Smooth muscle cell (in vitro differentiated cells): Measurements from ENCODE around the gene DLG2. TPM values are rescaled to one million over a fixed set of nuclear protein-coding genes. Genes with fewer than 3 reads are reported as not detected.

Experiments used
- DNase-seq: peaks from one replicate; lab custom pipeline; 2025; ENCODE audit not compliant: unreplicated experiment; lab: John Stamatoyannopoulos, UW
- H2AFZ ChIP-seq: fragments of 200-600 bp; sonication (generic); 2 replicates; pipeline ENCODE4 v1.6.0; 2016; ENCODE audit warnings: antibody characterized with exemption, low read depth, mild to moderate bottlenecking
- H3F3A ChIP-seq: fragments of 200-600 bp; sonication (generic); 2 replicates; pipeline ENCODE4 v1.6.0; 2017; ENCODE audit warnings: antibody characterized with exemption, low read depth
- H3K27ac ChIP-seq: fragments of 200-600 bp; sonication (generic); 2 replicates; pipeline ENCODE4 v1.5.1; 2016; ENCODE audit warnings: low read depth, mild to moderate bottlenecking
- H3K27me3 ChIP-seq: fragments of 200-600 bp; sonication (generic); 2 replicates; pipeline ENCODE4 v1.6.1; 2016; ENCODE audit warnings: low read depth, mild to moderate bottlenecking
- H3K36me3 ChIP-seq: fragments of 200-600 bp; sonication (generic); 2 replicates; pipeline ENCODE4 v1.5.1; 2016; ENCODE audit warnings: low read depth
- H3K4me1 ChIP-seq: fragments of 200-600 bp; sonication (generic); 2 replicates; pipeline ENCODE4 v1.5.1; 2016; ENCODE audit warnings: low read depth
- H3K4me2 ChIP-seq: fragments of 200-600 bp; sonication (generic); 2 replicates; pipeline ENCODE4 v1.6.0; 2016; ENCODE audit warnings: mild to moderate bottlenecking
- H3K4me3 ChIP-seq: fragments of 200-600 bp; sonication (generic); 2 replicates; pipeline ENCODE4 v1.5.1; 2016; ENCODE audit warnings: mild to moderate bottlenecking
- H3K79me2 ChIP-seq: fragments of 200-600 bp; sonication (generic); 2 replicates; pipeline ENCODE4 v1.6.0; 2016; ENCODE audit warnings: low read depth, mild to moderate bottlenecking
- H3K9ac ChIP-seq: fragments of 200-600 bp; sonication (generic); 2 replicates; pipeline ENCODE4 v1.6.0; 2016; ENCODE audit warnings: low read depth
- H3K9me3 ChIP-seq: fragments of 200-600 bp; sonication (generic); replicated peaks from 2 replicates; pipeline ENCODE4 v1.5.1; 2016; ENCODE audit warnings: low read depth
- H4K20me1 ChIP-seq: fragments of 200-600 bp; sonication (generic); 2 replicates; pipeline ENCODE4 v1.6.0; 2016; ENCODE audit warnings: low read depth
- WGBS: methylation state at CpG from one replicate; pipeline ENCODE4 v1.1.7; 2016; ENCODE audit warnings: low lambda C conversion rate; 5-methylcytosine and 5-hydroxymethylcytosine counted together
- polyA plus RNA-seq: library from polyadenylated mRNA; unstranded; fragments of >200 nt; fragmentation: Nextera tagmentation; extraction: Ambion mirVana; gene quantifications from 2 replicates; pipeline ENCODE4 v1.2.1, GENCODE V29; 2016
- total RNA-seq: library from RNA; depleted of rRNA; stranded (reverse); fragments of >200 nt; gene quantifications from 2 replicates; pipeline ENCODE4 v1.2.3, GENCODE V29; 2014
- TF ChIP-seq, protein P1 (sequence below): fragments of 200-600 bp; sonication (generic); IDR thresholded peaks from 2 replicates; pipeline ENCODE4 v1.5.1; 2017; ENCODE audit warnings: borderline replicate concordance, mild to moderate bottlenecking, antibody characterized with exemption; ENCODE audit not compliant: insufficient read depth, poor library complexity, severe bottlenecking

Gene DLG2
- total and polyA plus RNA-seq, 2 experiments from 2014 or later: 0.74 to 1.1 TPM

DNA sequence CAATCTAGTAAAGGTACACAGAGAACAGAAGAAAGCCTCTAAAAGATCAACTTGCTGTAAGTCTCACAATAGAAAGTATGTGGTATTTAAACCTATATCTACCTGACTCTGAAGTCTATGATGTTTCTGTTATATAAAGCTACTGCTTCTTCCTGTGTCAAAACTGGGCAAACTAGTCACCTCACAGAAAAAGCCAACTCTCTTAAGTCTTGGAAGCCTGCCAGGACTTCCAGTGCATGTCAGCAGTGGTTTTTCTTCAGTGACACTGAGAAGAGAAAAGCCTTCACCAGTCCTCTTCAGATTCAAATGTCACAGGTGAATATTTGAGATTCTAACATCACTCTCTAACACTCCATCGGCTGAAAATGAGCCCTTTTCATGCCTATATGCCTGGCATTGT, 808.0 kb downstream of the DLG2 start:
- Histone ChIP-seq H3K27me3 (no peaks in the 10 kb centered on the region), H2AFZ (no peak overlapping the region), H4K20me1 (no peaks in the 10 kb centered on the region), H3K79me2 (no peaks in the 10 kb centered on the region), H3F3A (no peaks in the 10 kb centered on the region), H3K4me1 (peaks cover 7% of the 10 kb centered on the region), H3K4me3 (no peak overlapping the region), H3K36me3 (no peaks in the 10 kb centered on the region), H3K27ac (no peak overlapping the region), H3K9me3 (no peaks in the 10 kb centered on the region), H3K4me2 (no peak overlapping the region), H3K9ac (no peak overlapping the region)
- DNase-seq: no peak
- 82% methylated on average over 1 of the region's 1 CpG for WGBS
- TF ChIP-seq, protein P1, sequence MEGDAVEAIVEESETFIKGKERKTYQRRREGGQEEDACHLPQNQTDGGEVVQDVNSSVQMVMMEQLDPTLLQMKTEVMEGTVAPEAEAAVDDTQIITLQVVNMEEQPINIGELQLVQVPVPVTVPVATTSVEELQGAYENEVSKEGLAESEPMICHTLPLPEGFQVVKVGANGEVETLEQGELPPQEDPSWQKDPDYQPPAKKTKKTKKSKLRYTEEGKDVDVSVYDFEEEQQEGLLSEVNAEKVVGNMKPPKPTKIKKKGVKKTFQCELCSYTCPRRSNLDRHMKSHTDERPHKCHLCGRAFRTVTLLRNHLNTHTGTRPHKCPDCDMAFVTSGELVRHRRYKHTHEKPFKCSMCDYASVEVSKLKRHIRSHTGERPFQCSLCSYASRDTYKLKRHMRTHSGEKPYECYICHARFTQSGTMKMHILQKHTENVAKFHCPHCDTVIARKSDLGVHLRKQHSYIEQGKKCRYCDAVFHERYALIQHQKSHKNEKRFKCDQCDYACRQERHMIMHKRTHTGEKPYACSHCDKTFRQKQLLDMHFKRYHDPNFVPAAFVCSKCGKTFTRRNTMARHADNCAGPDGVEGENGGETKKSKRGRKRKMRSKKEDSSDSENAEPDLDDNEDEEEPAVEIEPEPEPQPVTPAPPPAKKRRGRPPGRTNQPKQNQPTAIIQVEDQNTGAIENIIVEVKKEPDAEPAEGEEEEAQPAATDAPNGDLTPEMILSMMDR: no peak

DNA sequence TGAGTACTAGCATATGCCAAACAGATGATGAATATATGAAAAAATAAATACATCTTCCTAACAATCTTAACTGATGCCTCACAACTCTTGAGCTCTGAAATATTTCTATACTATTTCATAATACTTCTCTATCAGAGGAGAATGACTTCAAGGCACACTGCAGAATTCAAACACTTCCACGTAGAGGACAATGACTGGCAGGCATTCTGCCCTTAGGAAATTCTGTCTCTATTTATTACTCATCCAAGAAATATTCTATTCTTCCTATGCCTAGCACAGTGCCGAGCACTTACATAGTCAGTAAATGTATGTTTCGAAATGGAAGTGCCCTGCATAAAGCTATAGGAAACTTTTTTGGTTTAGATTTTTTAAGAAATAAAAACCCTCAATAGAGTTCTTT, 809.1 kb downstream of the DLG2 start:
- H3K36me3 ChIP-seq: no peaks in the 10 kb centered on the region
- no peaks in the 10 kb centered on the region for H3K27me3 ChIP-seq
- H3K27ac ChIP-seq: no peak overlapping the region
- H3K4me3 ChIP-seq: no peak overlapping the region
- TF ChIP-seq, protein P1: no peak
- H3K4me1 ChIP-seq: peaks cover 7% of the 10 kb centered on the region
- no peaks in the 10 kb centered on the region for H4K20me1 ChIP-seq
- no peak for DNase-seq
- H3K79me2 ChIP-seq: no peaks in the 10 kb centered on the region
- no peaks in the 10 kb centered on the region for H3K9me3 ChIP-seq
- 53% methylated on average over 3 of the region's 3 CpGs for WGBS
- no peak overlapping the region for H3K4me2 ChIP-seq
- no peaks in the 10 kb centered on the region for H3F3A ChIP-seq
- no peak overlapping the region for H2AFZ ChIP-seq
- no peak overlapping the region for H3K9ac ChIP-seq

DNA sequence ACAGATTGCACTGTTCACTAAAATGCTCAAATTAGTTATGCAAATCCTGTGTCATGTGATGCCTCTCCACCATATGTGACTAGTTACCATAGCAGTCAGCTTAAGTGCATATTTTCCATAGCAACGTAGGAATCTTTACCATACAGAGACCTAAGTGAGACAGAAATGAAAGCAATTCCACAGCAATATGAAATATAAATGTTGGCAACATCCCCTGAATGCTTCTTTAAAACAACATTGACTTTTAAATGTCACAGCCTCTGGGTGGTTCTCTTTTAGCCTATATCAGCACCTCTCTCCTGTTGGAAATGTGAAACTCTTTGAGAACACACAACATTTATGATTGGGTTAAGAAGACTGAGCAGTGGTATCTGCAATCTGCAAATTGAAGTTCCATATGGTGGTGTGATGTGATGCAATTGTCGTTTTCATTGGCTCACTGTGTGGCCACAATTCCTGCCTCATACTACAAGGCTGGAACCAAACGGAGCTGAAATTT, 814.6 kb downstream of the DLG2 start:
- no peak for DNase-seq
- H2AFZ ChIP-seq: peak overlapping the region; percentile 35
- peak overlapping the region; percentile 60 for H3K9ac ChIP-seq
- no peaks in the 10 kb centered on the region for H3K36me3 ChIP-seq
- H3K79me2 ChIP-seq: no peaks in the 10 kb centered on the region
- H3K27me3 ChIP-seq: no peaks in the 10 kb centered on the region
- H4K20me1 ChIP-seq: no peaks in the 10 kb centered on the region
- no peaks in the 10 kb centered on the region for H3K9me3 ChIP-seq
- no peak overlapping the region for H3K4me3 ChIP-seq
- 41% methylated on average over 3 of the region's 3 CpGs for WGBS
- H3F3A ChIP-seq: no peaks in the 10 kb centered on the region
- peak overlapping the region; percentile 81 for H3K27ac ChIP-seq
- no peaks in the 10 kb centered on the region for H3K4me1 ChIP-seq
- TF ChIP-seq, protein P1: no peak
- peak overlapping the region; percentile 46 for H3K4me2 ChIP-seq

DNA sequence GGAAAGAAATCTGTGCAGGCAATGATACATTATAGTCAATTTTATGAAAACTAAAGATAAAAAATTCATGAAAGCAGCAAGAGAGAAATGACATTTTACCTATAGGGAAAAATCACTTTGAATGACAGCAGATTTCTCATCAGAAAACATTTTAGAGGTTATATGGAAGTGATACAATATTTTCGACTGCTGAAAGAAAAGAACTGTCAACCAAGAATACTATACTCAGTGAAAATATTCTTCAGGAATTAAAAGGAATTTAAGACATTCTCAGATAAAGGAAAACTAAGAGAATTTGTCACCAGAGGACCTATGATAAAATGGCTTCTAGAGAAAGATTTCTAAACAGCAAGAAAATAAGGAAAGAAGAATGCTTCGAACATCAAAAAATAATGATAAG, 820.8 kb downstream of the DLG2 start:
- Histone ChIP-seq H3K9me3 (no peaks in the 10 kb centered on the region), H3K4me3 (no peak overlapping the region), H3K79me2 (no peaks in the 10 kb centered on the region), H3K4me2 (no peak overlapping the region), H4K20me1 (no peaks in the 10 kb centered on the region), H2AFZ (no peak overlapping the region), H3K4me1 (no peaks in the 10 kb centered on the region), H3K27me3 (no peaks in the 10 kb centered on the region), H3K27ac (no peak overlapping the region), H3K9ac (no peak overlapping the region), H3F3A (no peaks in the 10 kb centered on the region), H3K36me3 (no peaks in the 10 kb centered on the region)
- TF ChIP-seq, protein P1: no peak
- 94% methylated on average over 2 of the region's 2 CpGs for WGBS
- DNase-seq: no peak
